ENCODE measurements around the gene ZSWIM4. TPM values are rescaled to one million over a fixed set of nuclear protein-coding genes. Genes with fewer than 3 reads are reported as not detected.
"Not testable (repeated sequence)": the region's sequence is repeated elsewhere in the genome, so short reads cannot be mapped to it uniquely, and the experiment has no call there.

ZSWIM4 gene
- total RNA-seq (2014; rRNA removed; shearing (Covaris generic)): 1.3 and 1.4 TPM in 2 replicates
- polyA plus RNA-seq (2015; cell fraction: cytosol; rRNA removed): 5.9 and 8.7 TPM in 2 replicates
- polyA plus RNA-seq (2015; cell fraction: nucleus; rRNA removed): 3.6 and 4.3 TPM in 2 replicates

DNA sequence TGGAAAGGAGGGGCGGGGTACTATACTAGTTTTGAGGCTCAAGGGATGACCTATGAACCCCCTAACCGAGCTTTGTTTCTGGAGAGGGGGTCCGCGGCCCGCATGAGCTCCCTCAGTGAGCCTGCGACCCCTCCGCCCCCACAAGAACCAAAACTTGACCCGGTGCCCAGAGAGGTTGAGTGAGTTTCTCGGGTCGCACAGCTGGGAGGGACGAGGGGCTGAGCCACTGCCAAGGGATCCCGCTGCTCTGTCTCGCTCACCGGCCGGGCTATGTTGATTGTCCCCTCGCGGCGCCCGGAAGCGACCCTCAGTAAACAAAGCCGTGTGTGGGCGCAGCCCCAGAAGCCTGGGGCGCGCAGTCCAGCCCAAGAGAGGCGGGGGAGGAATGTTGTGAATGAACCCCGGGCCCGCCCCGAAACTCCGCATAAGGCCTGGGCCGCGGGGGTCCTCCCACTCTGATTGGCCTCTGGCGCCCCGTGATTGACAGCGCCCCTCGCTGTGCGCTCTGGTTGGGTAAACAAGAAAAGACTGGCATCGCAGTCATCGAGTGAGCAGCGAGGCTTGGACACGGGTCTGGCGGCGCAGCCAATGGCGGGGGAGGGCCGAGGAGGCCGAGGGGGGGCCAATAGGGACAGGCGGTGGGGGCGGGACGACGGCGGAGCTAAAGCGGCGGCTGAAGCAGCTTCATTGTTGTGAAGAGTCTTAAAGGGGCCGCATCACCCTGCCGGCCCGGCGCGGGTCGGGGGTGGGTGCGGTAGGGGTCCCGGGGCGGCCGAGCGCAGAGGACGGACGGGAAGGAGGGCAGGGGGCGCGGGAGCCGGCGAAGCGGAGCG is at the start of gene ZSWIM4:
TSS of gene ZSWIM4 (plus strand) at position 687 of the 833 bp plus-strand sequence. CDS start 206 bp downstream, outside the sequence.
- in situ Hi-C loops (cut with HindIII; ENCODE audit: low pct_unique_long_range_greater_than_20kb, low sequenced_read_pairs): no loop called here
- DNase-seq (ENCODE audit: low read depth, low spot score): peak; percentile 98

DNA sequence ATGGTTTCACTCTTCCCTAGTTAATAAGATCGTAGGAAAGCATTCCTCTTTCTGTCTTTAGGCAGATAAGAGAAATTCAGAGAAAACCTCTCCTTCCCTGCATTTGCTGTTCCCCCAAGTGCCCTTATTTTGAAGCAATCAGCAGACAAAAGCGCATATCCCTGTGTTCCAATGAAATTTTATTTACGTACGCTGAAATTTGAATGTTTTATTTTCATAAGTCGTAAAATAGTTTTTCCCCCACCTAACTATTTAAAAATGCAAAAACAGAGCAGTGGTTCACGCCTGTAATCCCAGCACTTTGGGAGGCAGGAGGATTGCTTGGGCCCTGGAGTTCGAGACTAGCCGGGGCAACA is 48.2 kb upstream of the ZSWIM4 start:
- in situ Hi-C loops (cut with HindIII; ENCODE audit: low pct_unique_long_range_greater_than_20kb, low sequenced_read_pairs): no loop called here
- no peak for DNase-seq (ENCODE audit: low read depth, low spot score)

- in situ Hi-C loops (cut with HindIII; ENCODE audit: low pct_unique_long_range_greater_than_20kb, low sequenced_read_pairs): no loop called here
- DNase-seq (ENCODE audit: low read depth, low spot score): peak; percentile 5
These were observed 46.9 kb upstream of the ZSWIM4 start for GRCh38 chr19:13748169-13748828.

- DNase-seq (ENCODE audit: low read depth, low spot score): no peak
- in situ Hi-C loops (cut with HindIII; ENCODE audit: low pct_unique_long_range_greater_than_20kb, low sequenced_read_pairs): no loop called here
These were observed 43.8 kb upstream of the ZSWIM4 start for GRCh38 chr19:13751436-13751835.

DNA sequence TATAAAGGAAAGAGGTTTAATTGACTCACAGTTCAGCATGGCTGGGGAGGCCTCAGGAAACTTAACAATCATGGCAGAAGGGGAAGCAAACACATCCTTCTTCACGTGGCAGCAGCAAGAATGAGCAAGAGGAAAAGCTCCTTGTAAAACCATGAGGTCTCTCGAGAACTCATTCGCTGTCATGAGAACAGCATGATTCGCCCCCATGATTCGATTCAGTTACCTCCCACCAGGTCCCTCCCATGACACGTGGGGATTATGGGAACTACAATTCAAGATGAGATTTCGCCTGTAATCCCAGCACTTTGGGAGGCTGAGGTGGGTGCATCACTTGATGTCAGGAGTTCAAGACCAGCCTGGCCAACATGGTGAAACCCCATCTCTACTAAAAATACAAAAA is 41.6 kb upstream of the ZSWIM4 start:
- in situ Hi-C loops (cut with HindIII; ENCODE audit: low pct_unique_long_range_greater_than_20kb, low sequenced_read_pairs): not testable (repeated sequence)
- DNase-seq (ENCODE audit: low read depth, low spot score): peak; percentile 14

- in situ Hi-C loops (cut with HindIII; ENCODE audit: low pct_unique_long_range_greater_than_20kb, low sequenced_read_pairs): no loop called here
- DNase-seq (ENCODE audit: low read depth, low spot score): no peak
These were observed 39.0 kb upstream of the ZSWIM4 start for GRCh38 chr19:13756210-13756609.

GRCh38 chr19:13757805-13758772 is 37.2 kb upstream of the ZSWIM4 start:
- in situ Hi-C loops (cut with HindIII; ENCODE audit: low pct_unique_long_range_greater_than_20kb, low sequenced_read_pairs): no loop called here
- DNase-seq (ENCODE audit: low read depth, low spot score): no peak

DNA sequence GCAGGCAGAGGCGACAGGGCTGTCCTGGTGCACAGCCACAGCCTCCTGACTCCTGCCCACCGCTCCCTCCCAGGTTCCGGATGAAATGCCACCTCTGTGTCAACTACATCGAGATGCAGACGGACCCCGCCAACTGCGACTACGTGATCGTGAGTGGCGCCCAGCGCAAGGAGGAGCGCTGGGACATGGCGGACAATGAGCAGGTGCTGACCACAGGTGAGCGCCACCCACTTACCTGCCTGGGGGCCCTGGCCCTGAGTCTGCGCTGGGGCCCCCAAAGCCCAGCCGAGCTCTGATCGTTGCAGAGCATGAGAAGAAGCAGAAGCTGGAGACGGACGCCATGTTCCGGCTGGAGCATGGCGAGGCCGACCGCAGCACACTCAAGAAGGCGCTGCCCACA is 36.4 kb upstream of the ZSWIM4 start:
- in situ Hi-C loops (cut with HindIII; ENCODE audit: low pct_unique_long_range_greater_than_20kb, low sequenced_read_pairs): no loop called here
- no peak for DNase-seq (ENCODE audit: low read depth, low spot score)

DNA sequence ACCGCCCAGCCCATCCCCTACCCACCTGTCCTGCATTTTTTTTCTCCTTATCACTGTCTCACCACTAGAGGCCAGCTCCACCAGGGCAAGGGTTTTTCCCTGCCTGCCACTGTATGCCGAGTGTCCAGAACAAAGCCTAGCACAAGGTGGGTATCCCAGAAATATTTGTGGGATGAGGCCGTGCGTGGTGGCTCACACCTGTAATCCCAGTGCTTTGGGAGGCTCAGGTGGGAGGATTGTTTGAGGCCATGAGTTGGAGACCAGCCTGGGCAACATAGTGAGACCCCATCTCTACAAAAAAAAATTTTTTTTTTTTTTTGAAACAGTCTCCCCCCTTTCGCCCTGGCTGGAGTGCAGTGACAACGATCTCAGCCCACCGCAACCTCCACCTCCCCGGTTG is 33.8 kb upstream of the ZSWIM4 start:
- no peak for DNase-seq (ENCODE audit: low read depth, low spot score)
- in situ Hi-C loops (cut with HindIII; ENCODE audit: low pct_unique_long_range_greater_than_20kb, low sequenced_read_pairs): no loop called here

DNA sequence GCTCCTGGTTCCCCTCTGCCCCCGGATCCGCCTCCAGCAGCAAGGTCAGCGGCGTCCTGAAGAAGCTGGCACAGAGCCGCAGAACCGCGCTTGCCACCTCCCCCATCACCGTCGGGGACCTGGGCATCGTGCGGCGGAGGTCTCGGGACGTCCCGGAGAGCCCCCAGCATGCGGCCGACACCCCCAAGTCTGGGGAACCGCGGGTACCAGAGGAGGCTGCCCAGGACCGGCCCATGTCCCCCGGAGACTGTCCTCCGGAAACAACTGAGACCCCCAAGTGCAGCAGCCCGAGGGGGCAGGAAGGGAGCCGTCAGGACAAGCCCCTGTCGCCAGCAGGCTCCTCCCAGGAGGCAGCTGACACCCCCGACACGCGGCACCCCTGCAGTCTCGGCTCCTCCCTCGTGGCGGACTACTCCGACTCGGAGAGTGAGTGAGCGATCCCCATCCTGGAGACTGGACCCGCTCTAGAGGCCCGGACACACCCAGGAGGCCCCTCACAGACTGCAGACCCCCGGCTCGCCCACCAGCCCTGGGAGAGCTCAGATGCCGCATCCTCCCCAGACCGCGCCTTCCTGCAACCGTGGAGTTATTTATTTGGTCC is 32.5 kb upstream of the ZSWIM4 start:
- no peak for DNase-seq (ENCODE audit: low read depth, low spot score)
- in situ Hi-C loops (cut with HindIII; ENCODE audit: low pct_unique_long_range_greater_than_20kb, low sequenced_read_pairs): no loop called here

DNA sequence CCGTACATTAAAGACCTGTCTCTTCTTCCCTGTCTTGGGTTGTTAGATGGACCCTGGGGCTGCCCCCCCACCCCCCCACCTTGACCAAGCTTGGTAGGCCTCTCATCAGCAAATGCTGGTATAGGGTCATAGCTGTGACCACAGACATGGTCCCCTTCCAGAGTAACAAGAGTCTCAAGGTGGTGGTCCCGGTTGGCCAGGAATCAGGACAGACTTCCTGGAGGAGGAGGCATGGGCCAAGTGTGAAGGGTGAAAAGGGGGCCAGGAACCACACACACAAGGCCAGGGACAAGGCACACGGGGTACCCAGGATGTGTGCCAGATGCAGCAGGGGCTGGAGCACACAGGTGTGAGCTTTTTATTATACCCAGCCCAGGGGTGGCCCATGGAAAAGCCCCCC is 32.0 kb upstream of the ZSWIM4 start:
- DNase-seq (ENCODE audit: low read depth, low spot score): no peak
- in situ Hi-C loops (cut with HindIII; ENCODE audit: low pct_unique_long_range_greater_than_20kb, low sequenced_read_pairs): no loop called here

DNA sequence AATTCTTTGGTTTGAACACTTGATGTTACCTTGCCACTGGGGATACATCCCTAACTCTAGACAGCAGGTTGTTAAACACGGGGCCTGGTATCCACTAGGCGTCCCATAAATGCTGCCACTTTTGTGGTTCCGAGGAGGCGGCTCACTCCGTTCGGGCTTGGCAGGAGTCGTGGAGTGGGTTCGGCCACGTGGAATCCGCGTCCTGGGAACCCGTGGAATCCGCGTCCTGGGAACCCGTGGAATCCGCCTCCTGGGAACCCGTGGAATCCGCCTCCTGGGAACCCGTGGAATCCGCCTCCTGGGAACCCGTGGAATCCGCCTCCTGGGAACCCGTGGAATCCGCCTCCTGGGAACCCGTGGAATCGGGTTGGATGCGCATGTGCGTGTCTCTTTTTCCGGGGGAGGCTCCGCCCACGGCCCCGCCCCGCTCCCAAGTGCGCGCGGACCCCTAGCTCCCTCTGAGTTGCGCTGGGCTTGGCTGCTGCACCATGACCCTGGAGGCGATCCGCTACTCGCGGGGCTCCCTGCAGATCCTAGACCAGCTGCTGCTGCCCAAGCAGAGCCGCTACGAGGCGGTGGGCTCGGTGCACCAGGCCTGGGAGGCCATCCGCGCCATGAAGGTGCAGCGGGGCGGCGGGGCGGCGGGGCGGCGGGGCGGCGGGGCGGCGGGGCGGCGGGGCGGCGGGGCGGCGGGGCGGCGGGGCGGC is 31.0 kb upstream of the ZSWIM4 start, which contains the start of gene MRI1:
TSS of gene MRI1 (plus strand) at position 422 of the 707 bp plus-strand sequence. CDS start at position 489, 67 bp downstream.
- in situ Hi-C loops (cut with HindIII; ENCODE audit: low pct_unique_long_range_greater_than_20kb, low sequenced_read_pairs): no loop called here
- peak; percentile 61 for DNase-seq (ENCODE audit: low read depth, low spot score)

DNA sequence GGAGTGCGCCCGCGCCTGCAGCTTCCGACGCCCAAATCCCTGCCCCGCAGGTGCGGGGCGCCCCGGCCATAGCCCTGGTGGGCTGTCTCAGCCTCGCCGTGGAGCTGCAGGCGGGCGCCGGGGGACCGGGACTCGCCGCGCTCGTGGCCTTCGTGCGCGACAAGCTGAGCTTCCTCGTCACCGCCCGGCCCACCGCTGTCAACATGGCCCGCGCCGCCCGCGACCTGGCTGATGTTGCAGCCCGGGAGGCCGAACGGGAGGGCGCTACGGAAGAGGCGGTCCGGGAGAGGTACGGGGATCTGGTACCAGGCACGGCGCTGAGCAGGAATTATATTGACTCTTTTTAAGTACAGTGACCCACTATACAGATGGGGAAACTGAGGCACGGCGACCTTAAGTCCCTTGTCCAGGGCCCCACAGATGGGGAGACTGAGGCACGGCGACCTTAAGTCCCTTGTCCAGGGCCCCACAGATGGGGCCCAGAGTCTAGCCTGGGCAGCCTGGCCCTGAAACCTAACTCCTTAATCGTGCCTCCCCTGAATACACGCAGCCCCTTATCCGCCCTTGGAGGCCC is 30.3 kb upstream of the ZSWIM4 start:
- no peak for DNase-seq (ENCODE audit: low read depth, low spot score)
- in situ Hi-C loops (cut with HindIII; ENCODE audit: low pct_unique_long_range_greater_than_20kb, low sequenced_read_pairs): no loop called here

DNA sequence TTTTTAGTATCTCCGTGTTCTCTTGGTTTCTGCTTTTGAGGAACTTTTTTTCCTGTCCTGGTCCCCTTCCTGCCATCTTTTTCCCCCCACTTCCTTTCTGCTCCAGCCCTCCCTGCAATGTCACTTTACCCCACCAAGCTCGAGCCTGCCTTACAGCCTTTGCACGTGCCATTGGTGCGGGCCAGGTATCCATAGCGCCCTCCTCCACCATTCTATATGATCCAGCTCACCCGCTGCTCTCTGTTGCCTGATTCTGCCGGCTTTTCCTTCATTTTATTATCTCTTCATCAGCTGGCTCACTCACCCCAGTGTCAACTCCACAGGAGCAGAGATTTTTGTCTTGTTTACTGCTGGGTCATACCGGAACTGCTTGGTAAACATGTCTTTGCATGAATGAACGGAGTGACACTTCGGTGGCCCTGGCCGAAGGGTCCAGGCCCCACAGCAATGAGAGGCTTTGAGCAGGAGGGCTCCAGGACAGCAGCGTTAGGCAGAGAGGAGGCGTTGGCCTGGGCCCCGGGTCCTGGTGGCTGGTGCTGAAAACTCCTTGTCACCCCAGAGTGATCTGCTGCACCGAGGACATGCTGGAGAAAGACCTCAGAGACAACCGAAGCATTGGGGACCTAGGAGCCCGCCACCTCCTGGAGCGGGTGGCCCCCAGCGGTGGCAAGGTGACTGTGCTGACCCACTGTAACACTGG is 29.7 kb upstream of the ZSWIM4 start:
- in situ Hi-C loops (cut with HindIII; ENCODE audit: low pct_unique_long_range_greater_than_20kb, low sequenced_read_pairs): no loop called here
- DNase-seq (ENCODE audit: low read depth, low spot score): no peak

DNA sequence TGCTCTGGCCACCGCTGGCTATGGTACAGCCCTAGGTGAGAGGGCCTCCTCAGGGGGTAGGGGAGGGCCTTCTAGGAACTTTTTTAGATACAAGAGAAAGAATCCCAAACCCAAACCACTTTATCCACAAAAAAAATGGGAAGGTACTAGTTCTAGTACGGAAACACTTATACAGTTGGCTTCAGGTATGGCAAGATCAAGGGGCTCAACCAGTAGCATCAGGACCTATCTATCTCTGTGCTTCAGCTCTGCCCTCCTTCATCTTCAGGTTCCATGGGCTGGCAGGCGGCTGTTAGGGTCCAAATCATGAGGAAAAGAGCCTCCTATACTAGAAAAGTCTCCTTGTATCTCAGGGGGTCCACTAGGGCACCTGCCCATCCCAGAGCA is 29.2 kb upstream of the ZSWIM4 start:
- in situ Hi-C loops (cut with HindIII; ENCODE audit: low pct_unique_long_range_greater_than_20kb, low sequenced_read_pairs): no loop called here
- DNase-seq (ENCODE audit: low read depth, low spot score): no peak

DNA sequence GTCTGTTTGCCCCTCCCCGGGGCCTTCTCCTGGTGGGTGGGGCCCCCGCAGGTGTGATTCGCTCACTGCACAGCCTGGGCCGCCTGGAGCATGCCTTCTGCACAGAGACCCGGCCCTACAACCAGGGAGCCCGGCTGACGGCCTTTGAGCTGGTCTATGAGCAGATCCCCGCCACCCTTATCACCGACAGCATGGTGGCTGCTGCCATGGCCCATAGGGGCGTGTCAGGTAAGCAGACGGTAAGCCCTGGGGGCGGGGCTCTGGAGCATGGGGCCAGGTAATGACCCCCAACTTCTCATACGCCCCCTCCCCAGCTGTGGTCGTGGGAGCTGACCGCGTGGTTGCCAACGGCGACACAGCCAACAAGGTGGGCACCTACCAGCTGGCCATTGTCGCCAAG is 26.7 kb upstream of the ZSWIM4 start:
- in situ Hi-C loops (cut with HindIII; ENCODE audit: low pct_unique_long_range_greater_than_20kb, low sequenced_read_pairs): no loop called here

More for the DNA sequence above, 26.7 kb upstream of the ZSWIM4 start:
- no peak for DNase-seq (ENCODE audit: low read depth, low spot score)

All from SK-MEL-5 (cell line).